C1 segment of cervical spinal cord (tissue), 14 donors: ENCODE measurements around the gene NAA40.

Source experiments
- DNase-seq, 14 donors: peaks; one replicate each; lab custom pipeline; 2025; lab: John Stamatoyannopoulos, UW

Gene NAA40

GRCh38 chr11:63938479-63939396 lies at the start of gene NAA40:
TSS of gene NAA40 (plus strand) at chr11:63939002. CDS start at chr11:63939097, 95 bp downstream.
- peak in 12 of 14 donors; percentile 64 to 97 (median 82) for DNase-seq

GRCh38 chr11:63889344-63889743 lies 49.5 kb upstream of the NAA40 start:
- no peak for DNase-seq

- no peak for DNase-seq
Observed at GRCh38 chr11:63890368-63890767, 48.4 kb upstream of the NAA40 start.

- no peak for DNase-seq
Observed at GRCh38 chr11:63892228-63892627, 46.6 kb upstream of the NAA40 start.

- no peak for DNase-seq
Observed at GRCh38 chr11:63893355-63893754, 45.4 kb upstream of the NAA40 start.

GRCh38 chr11:63896071-63896470 lies 42.7 kb upstream of the NAA40 start:
- no peak for DNase-seq

GRCh38 chr11:63897459-63898146 lies 41.2 kb upstream of the NAA40 start:
- DNase-seq: no peak

- DNase-seq: no peak
Observed at GRCh38 chr11:63901660-63902059, 37.1 kb upstream of the NAA40 start.

GRCh38 chr11:63903884-63904283 lies 34.9 kb upstream of the NAA40 start:
- DNase-seq: no peak

- no peak for DNase-seq
Observed at GRCh38 chr11:63904743-63905142, 34.1 kb upstream of the NAA40 start.

GRCh38 chr11:63905179-63905578 lies 33.6 kb upstream of the NAA40 start:
- DNase-seq: no peak

GRCh38 chr11:63906087-63906486 lies 32.7 kb upstream of the NAA40 start:
- DNase-seq: no peak

GRCh38 chr11:63906585-63906984 lies 32.2 kb upstream of the NAA40 start:
- peak in 1 of 14 donors; percentile 15 for DNase-seq

GRCh38 chr11:63907063-63907462 lies 31.7 kb upstream of the NAA40 start:
- no peak for DNase-seq

GRCh38 chr11:63907808-63908530 lies 30.8 kb upstream of the NAA40 start:
- no peak for DNase-seq

GRCh38 chr11:63908631-63909401 lies 30.0 kb upstream of the NAA40 start:
- peak in 4 of 14 donors; percentile 27 to 50 (median 38) for DNase-seq

- no peak for DNase-seq
Observed at GRCh38 chr11:63909591-63910506, 29.0 kb upstream of the NAA40 start.

GRCh38 chr11:63910675-63911074 lies 28.1 kb upstream of the NAA40 start:
- DNase-seq: no peak

- no peak for DNase-seq
Observed at GRCh38 chr11:63911440-63911839, 27.4 kb upstream of the NAA40 start.

- DNase-seq: no peak
Observed at GRCh38 chr11:63911876-63912275, 26.9 kb upstream of the NAA40 start.
